Left renal pelvis (tissue), 4 donors: ENCODE measurements around the gene GRAMD2B. TPM values are rescaled to one million over a fixed set of nuclear protein-coding genes. Genes with fewer than 3 reads are reported as not detected.

Experiments used
- DNase-seq, 4 donors: peaks; one replicate each; pipeline ENCODE4 v3.0.0-alpha.2; 2013; ENCODE audit warnings: low read depth in 4 of 4, low spot score in 3 of 4
- polyA plus RNA-seq, 4 donors: library from polyadenylated mRNA; unstranded; fragments of 120-200 nt; gene quantifications; one replicate each; pipeline ENCODE4 v1.2.1, GENCODE V29; 2013; ENCODE audit not compliant: insufficient read length in 4 of 4

Gene GRAMD2B
- polyA plus RNA-seq, 4 donors = 20.5 to 27.8 (median 27.1) TPM

GRCh38 chr5:126531543-126532120 is 108.4 kb downstream of the GRAMD2B start:
- DNase-seq = peak in 1 of 4 donors; percentile 35

- no peak for DNase-seq
These were observed 111.3 kb downstream of the GRAMD2B start for GRCh38 chr5:126534553-126534952.

DNA sequence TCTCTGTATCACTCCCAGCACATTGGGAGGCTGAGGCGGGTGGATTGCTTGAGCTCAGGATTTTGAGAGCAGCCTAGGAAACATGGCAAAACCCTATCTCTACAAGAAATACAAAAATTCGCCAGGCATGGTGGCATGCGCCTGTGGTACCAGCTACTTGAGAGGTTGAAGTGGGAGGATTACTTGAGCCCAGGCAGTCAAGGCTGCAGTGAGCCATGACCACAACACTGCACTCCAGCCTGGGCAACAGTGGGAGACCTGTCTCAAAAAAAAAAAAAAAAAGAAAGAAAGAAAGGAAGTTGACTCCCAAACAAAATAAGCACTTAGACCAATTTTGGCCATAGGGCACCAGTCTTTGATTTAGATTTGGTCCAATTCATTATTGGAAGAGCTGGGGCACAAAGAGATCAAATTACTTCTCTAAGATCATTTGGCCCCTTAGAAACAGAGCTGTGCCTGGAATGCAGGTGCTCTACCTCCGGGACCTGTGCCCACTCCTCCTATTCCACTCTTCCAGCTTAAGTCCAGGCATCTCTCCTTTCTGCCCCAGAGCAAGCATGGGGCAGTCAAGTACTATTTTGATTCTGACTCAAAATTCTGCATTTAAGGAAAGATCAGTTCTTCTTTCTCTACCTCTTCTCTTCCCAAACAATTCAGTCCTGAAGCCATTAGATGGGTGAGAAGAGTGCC is 112.8 kb downstream of the GRAMD2B start:
- no peak for DNase-seq

DNA sequence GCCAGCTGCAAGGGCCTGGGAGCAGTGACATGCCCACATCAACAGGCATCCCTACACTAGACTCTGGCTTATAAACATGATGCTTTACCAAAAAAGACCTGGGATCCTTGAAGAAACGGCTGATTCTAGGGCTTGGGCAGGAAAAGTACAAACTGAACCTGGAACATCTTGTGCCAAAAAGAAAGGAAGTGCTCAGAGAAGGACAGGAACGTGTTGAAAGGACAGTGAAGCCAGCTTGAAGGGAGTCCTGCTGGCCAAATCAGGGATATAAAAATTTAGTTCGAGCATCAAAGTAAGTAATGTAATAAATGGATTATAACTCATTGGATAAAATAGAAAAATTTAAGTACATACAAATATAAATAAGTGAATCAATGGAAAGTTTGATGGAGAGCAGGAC is 113.7 kb downstream of the GRAMD2B start:
- DNase-seq = no peak

GRCh38 chr5:126538579-126538978 is 115.4 kb downstream of the GRAMD2B start:
- no peak for DNase-seq

GRCh38 chr5:126540631-126541030 is 117.4 kb downstream of the GRAMD2B start:
- DNase-seq = no peak

DNA sequence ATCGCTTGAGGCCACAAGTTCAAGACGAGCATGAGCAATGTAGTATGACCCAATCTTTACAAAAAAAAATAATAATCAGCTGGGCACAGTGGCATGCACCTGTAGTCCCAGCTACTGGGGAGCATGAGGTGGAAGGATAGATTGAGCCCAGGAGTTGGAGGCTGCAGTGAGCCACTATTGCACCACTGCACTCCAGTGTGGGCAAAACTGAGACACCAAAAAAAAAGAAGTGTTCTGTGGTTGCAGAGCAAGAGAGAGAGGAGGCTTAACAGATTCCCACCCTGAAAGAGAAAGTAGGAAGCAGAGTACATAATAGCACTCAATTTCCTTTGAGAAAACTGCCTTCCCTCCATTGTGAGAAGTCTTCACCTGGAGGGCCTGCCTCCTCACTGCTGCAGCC is 119.2 kb downstream of the GRAMD2B start:
- no peak for DNase-seq

GRCh38 chr5:126543009-126543408 is 119.8 kb downstream of the GRAMD2B start:
- DNase-seq = no peak

- no peak for DNase-seq
These were observed 120.5 kb downstream of the GRAMD2B start for GRCh38 chr5:126543660-126544059.

Other genes starting within 250 kb of the GRAMD2B start
- 100 to 1,000 TPM in 3 of 4 donors, 10 to 100 TPM in 1; 86.5 to 165 (median 145) TPM for gene ALDH7A1, start 171.8 kb downstream of the GRAMD2B start, polyA plus RNA-seq
- 10 to 100 TPM; 64.2 to 87.8 (median 87.1) TPM for gene PHAX, start 177.5 kb downstream of the GRAMD2B start, polyA plus RNA-seq